ENCODE results near the gene NEK6. TPM values are rescaled to one million over a fixed set of nuclear protein-coding genes. Genes with fewer than 3 reads are reported as not detected.

Gene NEK6
- total RNA-seq, 1 donor from 2014 or later, result 3.0 TPM

DNA sequence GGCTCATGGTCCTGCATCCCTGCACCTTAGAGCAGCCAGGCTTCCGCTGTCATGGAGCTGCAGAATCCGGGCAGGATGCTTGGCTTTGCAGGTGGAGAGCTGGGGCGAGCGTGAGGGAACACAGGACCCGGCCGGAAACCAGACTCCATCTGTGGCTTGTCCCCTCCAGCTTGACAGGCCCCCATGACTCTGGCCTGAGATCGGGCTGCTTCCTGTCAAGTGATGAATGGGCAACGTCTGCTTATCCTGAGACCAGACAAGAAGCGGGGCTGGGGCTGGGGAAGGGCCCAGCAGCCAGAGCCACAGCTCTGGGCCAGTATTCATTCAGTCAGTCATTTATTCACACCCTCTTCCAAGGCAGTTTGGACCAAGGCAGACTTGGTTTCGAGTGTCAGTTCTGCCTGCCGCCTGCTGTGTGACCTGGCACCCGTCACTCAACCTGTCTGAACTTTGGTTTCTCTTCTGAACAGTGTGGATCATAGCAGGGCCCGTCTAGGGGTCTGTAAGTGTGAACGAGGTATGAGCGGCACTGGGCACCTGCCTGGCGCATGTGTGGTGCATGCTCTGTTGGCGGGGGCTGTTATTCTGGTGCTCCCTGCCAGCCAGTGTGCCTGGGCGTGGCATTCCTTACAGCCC is 37.5 kb downstream of the NEK6 start:
- intact Hi-C loops (cut with micrococcal nuclease), result no loop called here

DNA sequence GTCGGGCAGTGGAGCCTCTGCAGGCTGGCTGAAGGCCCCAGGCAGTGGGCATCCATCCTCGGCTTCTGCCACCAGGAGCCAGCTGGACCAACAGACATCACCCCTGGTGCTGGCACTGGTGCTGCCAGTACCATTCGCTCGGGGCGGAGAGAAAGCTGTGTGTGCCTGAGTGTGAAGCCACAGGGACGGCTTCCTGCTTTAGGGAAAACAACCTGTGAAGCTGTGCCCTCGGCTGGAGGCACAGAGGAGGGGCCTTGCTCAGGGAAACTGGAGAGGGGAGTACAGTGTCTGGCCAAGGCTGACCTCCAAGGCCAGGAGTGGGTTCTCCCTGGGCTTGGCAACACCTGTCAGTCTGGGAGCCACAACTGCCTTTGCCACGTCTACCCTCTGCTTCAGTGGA is 38.3 kb downstream of the NEK6 start:
- intact Hi-C loops (cut with micrococcal nuclease), result no loop called here

DNA sequence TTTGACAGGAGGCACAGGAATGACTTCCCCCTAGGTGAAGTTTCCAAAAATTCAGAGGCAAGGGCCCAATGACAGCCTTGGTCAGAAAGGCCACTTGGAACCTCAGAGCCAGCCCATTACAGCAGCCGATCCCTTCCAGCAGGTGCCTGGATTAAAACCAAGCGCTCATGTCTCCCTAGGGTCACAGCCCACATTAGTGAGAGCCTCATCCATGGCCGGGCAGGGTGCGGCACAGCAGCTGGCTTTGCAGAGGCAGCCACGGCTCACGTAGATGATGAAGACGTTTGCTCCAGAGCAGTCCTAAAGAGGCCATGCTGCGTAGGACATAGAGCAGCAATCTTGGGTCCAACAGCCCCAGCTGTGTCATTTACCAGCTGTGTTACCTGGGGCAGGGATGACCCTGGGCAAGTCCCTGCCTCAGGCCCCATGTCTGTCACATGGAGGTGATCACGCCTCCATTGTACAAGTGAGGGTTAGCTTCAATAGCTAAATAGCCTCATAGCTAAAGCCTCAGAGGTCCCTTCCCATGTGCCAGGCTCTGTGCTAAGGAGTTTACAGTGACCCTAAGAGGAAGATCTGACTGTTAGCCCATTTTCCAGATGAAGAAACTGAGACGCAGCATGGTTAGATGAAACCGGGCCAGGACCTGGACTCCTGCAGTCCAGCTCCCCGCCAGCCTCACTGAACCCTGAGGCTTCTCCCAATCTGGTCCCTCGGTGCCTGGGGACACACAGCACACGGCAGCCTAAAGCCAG is 39.2 kb downstream of the NEK6 start:
- intact Hi-C loops (cut with micrococcal nuclease), result no loop called here

DNA sequence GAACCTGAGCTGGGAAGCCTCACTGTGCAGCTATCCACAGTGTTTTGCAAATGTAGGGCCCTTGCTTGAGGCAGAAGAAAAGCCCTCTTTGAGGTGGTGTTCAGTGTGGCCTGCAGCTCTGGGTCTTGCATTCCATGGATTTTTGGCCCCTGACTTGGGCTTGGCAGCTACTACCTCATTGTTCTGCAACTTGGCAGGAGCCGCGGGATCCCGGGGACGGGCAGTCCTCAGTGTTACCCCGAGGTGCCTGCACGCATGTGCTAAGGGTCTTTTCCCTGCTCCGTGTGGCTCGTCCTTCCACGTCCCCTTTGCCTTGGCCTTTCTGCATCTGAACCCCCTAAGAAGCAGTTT is 39.8 kb downstream of the NEK6 start:
- intact Hi-C loops (cut with micrococcal nuclease), result no loop called here

DNA sequence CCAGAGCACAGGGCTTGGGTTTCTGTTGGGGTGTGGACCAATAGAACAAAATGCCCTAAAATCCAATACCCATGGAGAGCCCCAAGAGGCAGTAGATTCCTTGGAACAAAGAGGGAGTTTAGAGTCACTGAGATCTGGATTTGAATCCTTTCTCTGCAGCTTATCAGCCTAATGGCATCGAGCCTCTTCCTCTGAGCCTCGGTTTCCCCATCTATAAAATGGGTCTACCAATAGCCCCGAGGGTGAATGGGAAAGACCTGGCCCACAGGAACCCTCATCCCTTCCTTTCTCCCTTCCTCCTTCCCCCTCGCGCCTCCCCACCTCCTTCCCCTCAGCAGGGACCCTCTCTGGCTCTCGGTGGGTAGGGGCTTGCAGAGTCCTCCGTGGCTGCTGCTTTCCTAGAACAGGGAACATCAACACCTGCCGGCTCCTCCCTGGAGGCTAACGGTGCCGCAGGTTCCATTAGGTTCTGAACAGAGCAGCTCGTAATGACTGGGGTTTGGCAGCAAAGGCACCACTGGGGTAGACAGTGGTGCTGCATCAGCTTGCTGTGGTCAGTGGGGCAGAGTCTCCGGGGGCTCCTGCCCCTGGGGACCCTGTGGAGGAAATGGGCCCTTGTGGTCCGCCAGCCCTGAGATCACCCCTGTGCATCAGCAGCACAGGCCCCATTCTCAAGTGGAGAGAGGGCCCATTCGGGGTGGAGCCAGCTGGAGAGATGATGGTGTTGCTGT is 40.3 kb downstream of the NEK6 start:
- intact Hi-C loops (cut with micrococcal nuclease), result no loop called here

DNA sequence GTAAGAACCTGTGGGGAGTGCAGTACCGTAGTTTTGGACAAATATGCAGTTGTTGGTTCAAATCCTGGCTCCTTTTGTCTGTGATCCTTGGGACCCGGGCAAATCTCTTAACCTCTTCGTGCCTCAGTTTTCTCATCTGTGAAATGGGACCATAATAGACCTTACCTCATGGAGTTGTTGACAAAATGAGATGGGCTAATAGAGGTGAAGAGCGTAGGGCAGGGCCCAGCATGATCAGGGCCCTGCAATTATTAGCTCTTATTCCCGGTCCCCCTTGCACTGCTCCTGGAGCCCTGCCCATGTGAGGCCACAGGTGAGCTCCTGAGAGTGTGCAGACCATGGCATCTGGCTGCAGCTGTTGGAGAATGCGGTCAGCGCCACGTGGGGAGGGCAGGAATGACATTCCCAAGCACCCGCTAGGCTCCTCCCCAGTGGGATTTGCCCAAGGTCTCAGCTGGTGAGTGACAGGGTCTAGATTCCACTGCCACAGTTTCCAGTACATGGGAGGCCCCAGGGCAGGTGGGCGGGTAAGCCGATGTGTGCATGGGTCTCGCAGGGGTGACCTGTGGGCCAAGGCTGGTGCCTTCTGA is 41.0 kb downstream of the NEK6 start:
- intact Hi-C loops (cut with micrococcal nuclease), result no loop called here

DNA sequence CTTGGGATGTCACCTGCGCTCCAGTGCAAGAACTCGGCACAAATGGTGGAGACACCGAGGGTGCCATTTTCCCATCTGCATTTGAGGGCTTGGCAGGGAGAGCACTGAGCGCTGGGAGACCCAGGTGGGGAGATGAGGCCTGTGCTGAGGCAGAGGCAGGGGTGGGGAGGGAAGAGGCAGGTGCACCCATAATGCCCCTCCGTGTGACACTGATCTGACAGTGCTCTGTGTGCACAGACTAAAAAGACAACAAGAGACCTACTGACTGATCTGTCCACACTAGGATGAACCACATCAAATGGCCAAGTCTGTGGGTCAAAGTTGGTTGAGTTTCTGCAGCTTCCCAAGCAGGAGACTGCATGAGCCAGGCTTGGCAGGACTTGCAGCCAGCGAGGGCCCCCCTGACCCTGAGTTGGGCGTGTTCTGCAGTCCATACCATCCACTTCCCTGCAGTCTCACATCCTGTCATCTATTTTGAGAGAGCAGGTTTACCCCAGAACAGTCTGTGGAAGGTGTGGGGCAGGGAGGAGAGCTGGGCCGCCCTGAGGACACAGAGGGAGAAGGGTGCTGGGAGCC is 41.9 kb downstream of the NEK6 start:
- intact Hi-C loops (cut with micrococcal nuclease), result no loop called here

DNA sequence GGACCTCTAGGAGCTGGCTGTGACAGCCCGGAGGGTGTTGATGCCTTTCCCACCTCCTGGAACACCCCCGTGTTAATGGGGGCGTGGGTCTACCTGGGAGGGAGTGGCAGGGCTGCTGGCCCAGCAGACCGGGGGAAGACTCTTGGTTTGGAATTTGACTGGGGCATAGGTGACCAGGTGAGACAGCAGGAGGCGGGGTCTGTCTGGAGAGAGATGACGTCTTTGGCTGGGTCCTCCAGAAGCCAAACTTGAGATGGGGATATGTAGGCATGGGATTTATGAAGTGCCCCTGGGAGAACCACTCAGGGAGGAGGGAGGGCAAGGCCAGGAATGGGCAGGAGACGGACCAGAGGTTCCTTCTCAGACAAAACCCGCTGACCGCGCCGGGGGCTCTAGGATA is 42.6 kb downstream of the NEK6 start:
- intact Hi-C loops (cut with micrococcal nuclease), result no loop called here

DNA sequence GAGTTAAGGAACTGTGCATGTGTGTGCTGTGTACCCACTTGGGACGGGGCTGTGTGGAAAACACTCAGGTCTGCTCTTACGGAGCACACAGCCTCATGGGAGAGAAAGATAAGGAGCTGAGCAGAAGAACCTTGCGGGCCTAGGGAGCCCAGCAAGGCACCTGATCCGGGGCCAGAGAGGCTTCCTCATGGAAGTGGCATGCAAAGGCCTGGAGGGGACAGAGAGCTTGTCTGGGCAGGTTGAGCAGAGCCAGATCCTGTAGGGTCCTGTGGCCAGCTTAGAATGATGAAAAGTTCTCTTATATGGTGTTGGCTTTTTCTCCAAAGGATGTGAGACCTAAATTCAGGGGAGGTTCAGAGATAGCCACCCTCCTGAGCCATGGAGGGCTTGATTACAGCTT is 45.2 kb downstream of the NEK6 start:
- intact Hi-C loops (cut with micrococcal nuclease), result no loop called here

DNA sequence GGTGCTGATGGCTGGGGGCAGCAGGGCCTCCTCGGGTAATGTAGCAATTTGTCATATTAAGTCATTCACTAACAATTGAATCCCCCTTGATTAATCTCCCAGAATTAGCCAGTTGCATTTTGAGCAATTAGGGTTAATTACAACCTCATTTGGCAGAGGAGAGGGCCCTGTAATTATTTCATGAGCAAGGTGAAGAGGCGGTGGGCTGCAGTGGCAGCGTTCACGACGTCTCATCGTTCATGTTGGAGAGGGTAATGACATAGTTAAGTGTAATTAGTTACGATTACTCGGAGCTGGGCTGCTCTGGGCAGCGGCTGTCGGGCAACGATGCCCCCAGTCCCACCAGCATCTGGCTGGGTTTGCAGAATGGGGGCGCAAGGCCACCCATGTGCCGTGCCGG is 46.0 kb downstream of the NEK6 start:
- intact Hi-C loops (cut with micrococcal nuclease), result no loop called here

DNA sequence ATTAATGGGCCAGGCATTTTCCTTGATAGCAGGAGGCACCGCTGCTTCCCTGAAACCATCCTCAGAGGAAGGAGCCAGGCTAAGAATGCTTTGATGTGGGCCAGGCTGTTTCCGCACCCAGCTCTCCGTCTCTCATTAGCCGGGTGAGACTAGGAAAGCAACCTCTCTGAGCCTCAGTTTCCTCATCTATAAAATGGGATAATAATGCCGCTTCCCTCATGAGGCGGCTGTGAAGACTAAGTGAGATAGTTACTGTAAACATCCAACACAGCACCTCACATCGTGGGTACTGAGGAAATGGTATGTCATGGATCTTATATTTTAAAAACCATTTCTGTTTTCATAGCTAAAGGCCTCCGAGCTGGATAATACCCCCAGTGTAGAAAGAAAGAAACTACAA is 46.5 kb downstream of the NEK6 start:
- intact Hi-C loops (cut with micrococcal nuclease), result no loop called here

DNA sequence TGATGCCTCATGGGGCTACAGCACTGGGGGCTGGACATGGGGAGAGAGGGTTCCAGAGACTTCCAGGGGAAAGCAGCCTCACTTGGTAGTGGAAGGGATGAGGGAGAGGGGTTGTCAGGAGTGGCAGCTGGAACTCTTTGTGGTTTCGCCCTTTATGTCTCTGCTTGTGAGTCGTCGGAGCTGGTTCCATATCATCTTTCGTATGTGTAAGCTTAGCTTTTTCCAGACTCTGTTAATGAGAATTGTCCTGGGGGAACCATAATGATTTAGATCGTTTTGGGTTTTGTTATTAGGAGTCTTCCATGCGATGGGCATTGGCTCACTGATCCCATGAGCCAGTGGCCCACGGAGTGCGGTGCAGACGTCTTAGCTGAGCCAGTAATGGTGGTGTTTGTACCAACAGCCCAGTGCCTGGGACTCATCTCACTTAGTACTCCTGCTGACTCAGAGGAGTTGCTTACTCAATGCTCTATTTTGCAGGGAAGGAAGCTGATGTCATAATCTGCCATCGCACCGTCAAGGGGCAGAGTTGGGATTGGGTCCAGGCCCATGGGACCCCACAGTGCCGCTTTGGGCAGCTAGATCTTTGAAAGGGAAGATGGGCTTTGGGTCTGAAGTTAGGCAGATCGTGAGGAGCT is 48.5 kb downstream of the NEK6 start:
- intact Hi-C loops (cut with micrococcal nuclease), result no loop called here

DNA sequence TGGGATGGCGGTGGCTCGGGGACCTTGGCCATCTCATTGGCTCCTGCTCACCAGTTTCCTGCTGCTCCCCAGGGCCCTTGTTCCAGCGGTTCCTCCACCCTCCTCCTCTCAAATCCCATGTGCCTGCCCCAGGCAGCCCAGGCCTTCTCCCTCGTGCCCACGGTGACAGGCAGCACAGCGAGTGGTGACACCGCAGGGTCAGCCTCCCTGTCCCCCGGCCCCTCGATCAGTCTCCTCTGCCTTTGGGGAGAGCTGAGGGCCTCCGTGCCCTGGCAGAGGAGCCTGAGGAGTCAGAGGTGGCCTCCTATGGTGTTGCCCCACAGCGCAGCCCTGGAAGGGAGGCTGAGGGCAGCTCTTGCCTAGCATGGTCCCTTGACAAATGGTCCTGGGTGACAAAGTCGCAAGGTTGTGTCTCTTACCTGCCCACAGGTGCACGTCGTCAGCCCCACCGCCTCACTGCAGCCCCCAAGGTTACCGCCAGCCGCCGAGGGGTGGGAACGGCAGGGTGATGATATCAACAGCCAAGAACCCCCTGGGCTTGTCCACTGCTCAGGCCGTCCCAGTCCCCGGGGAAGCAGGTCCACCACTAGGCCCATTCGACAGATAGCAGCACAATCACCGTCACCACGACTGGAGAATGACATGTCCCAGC is 49.8 kb downstream of the NEK6 start:
- intact Hi-C loops (cut with micrococcal nuclease), result no loop called here

DNA sequence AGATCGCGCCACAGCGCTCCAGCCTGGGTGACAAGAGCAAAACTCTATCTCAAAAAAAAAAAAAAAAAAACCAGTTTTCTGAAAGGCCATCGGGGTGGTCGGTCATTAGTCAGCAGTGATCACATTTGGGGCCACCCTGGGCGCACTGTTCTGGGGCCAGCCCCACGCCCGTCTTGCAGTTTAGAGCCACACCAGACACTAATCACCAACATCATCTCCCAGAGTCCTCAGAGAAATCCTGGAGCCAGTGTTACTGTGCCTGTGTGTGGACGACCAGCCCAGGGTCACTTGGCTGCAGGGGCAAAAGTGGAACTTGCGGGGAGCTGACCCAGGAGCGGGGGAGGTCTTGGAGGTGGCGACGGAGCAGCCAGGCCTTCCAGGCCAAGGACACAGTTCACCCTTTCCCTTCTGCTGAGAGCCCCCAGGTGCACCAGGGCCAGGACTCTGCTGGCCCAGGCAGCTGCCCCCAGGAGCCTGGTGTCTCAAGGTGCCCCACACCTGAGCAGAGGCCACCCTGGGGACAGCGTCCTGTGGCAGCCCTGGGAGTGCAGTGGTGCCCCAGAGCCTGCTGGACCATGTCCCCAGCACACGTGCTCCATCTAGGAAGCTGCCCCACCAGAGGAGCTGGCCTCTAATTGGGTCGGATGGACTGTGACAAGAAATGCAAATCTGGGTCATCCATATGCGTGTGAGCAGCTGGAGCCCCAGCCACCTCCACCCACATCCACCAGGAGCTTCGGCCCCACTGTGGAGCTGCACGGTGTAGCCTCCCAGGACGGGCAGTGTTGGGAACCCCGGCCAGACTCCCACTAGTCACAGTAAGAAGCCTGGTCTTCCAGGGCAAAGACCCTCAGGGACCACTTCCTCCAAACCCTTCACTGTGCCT is 51.1 kb downstream of the NEK6 start:
- intact Hi-C loops (cut with micrococcal nuclease), result no loop called here

DNA sequence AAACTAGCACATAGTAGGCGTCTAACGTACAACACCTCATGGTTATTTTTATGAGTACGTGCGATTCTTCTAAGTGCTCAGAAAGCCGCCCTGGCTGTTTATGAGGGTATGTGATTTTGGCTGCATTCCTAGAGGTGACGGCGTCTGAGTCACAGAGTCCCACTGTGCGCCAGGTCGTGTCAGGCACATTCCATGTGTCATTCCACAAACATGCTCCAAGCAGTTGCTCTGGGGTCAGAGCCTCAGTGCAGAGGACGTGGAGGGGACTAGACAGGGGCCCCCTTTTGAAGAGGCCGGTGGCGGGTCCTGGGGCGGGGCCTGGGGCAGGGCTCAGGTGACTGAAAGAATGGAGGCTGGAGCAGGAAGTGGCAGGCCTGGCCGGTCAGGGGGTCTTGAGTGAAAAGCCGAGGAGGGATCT is 51.9 kb downstream of the NEK6 start:
- intact Hi-C loops (cut with micrococcal nuclease), result no loop called here

DNA sequence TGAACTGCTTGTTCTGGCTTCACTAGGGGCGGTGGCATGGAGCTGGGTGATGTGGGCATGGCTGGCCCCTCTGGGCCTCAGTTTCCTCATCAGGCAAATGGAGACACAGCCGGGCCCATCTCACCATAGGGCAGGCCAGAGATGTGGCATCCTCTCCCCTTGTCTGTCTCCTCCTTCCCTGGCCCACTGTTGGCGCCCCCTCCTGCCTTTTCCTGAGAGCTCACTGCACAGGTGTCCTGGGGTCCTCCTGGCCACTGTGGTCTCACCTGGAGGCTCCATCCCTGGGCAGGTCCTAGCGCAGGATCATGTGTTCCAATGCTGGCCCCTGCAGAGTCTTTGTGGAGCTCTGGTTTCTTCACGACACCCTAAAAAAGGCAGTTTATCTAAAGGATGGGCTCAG is 53.5 kb downstream of the NEK6 start:
- intact Hi-C loops (cut with micrococcal nuclease), result no loop called here

DNA sequence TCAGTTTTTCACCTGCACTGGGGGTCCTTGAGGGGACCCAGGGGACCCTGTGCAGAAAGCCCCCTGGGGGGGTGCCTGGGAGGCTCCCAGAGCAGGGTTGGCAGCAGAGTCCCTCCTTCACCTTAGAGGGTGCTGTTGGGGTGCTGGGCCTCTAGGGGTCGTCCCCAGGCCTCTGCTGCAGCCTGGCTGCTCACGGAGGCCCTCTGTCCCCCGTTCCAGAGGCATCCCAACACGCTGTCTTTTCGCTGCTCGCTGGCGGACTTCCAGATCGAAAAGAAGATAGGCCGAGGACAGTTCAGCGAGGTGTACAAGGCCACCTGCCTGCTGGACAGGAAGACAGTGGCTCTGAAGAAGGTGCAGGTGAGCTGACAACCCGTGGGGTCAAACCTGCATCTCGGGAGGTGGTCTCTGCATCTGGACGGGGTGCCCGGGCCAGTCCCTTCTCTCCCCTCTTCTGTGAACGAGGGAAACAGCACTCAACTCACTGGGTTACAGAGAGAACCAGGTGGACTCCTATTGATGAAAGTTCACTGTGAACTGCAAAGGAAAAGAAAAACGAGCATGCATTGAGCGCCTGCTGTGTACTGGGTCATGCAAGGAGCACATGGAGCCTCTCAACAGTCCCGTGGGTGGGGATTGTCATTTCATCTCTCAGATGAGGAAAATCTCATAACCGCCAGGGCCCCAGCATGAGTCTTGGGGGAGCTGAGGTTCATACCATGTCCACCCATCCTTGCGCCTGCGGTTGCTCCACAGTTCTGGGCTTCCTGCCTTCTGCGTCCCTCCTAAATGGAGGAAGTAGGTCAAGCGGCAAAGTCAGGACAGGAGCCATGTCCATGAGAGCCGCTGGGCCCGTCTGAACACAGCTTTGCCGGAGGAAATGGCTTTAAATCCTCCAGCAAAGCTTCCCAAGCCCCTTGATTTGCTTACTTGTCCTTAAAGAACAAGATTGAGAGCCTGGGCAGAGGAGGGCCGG is 54.8 kb downstream of the NEK6 start:
- intact Hi-C loops (cut with micrococcal nuclease), result no loop called here

DNA sequence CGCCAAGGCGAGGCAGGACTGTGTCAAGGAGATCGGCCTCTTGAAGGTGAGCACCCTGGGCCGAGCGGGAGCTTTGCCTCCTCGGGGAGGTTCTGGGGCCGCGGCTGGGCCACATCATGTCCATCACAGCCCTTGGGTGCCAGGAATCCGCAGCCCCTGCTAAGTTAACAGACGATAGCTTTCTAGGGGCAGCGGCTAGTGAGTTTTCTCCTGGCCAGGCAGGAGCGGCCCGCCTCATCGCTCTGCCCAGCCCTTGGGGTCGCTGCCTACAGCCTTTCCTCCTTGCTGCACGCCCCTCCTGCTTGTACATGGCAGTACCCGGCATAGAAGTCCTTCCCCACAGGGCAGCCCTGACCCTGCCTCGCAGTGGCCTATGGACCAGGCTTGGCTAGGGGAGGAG is 56.2 kb downstream of the NEK6 start:
- intact Hi-C loops (cut with micrococcal nuclease), result no loop called here

DNA sequence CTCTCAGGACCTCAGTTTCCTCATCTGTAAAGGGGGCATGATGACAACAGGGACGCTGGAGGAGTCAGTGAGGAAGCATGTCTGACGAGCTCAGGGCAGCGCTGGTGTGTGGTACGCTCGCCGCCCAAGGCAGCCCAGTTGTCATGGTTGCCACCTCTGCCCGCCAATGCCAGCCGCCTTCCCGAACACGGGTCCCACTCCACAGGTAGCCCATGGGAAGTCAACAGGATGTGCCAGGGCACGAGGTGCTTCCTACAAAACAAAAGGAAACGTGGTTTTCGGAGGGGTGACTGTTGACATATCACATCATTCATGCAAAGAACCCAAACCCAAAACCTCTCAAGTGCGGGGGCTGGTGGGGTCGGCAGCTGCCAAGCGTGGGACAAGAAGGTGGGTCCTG is 58.1 kb downstream of the NEK6 start:
- intact Hi-C loops (cut with micrococcal nuclease), result no loop called here

Measured in T-helper 1 cell treated with Interleukin-12 subunit alpha and Interleukin-12 subunit beta and Interleukin-4 antibody, amounts not matched to agents 30 ng/mL and 1 ng/mL, for 36 hours (primary cell).